GM18526 (cell line): ENCODE data around the gene NUP37.

Source experiments
- POLR2A ChIP-seq: IDR thresholded peaks from 3 replicates; pipeline ENCODE4 v1.6.1; 2011; ENCODE audit not compliant: insufficient read length; ENCODE audit errors: extremely low read depth

The NUP37 gene

GRCh38 chr12:102080842-102081241 lies 39.1 kb downstream of the NUP37 start:
- no peak for TF ChIP-seq POLR2A

- no peak for TF ChIP-seq POLR2A
These were observed 50.2 kb downstream of the NUP37 start for GRCh38 chr12:102069707-102070106.

DNA sequence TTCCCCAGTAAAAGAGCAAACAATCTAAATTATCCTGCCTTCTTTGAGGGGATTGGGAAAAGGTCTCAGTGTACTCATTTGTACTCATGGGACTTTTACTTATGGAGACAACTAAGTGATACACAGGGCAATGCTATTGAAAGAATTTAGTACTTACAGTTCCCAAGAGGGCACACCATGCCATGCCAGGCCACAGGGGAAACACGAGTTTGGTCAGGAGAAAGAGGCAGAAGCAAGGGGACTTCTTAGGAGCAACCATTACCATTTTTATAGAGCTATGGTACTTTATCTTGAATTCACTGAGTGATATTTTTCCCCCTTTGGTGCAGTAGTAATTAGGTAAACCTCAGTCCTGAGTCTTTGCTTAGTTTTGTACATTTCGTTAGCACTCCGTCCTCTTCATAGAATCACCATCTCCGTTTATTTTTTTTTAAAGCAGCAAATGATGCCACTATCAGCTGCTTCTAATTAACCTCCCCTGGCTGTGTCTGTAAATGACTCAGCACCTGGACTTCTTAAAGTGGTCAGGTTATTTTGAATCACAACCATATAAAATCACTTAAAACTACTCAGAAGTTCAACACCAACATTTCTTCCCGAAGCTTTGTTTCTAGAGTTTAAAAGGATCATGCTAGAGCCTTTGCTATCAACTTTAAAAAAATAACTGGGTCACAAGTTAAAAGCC lies 52.2 kb downstream of the NUP37 start:
- TF ChIP-seq POLR2A = no peak

GRCh38 chr12:102064476-102064875 lies 55.4 kb downstream of the NUP37 start:
- TF ChIP-seq POLR2A = no peak

GRCh38 chr12:102063069-102063468 lies 56.8 kb downstream of the NUP37 start:
- TF ChIP-seq POLR2A = no peak

DNA sequence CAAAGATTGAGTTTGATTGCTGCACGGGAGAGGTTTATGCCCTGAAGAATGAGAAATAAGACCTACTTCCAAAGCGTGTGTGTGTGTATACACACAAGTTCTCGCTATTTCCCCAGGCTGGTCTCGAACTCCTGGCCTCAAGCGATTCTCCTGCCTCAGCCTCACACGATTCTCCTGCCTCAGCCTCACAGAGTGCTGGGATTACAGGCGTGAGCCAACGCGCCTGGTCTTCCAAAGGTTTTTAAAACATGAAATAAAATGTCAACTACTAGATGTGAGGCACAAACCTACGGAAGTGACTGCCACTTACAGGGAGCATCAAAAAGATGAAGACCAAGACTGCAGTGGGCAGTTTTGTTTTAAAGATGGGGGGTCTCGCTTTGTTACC lies 57.5 kb downstream of the NUP37 start:
- no peak for TF ChIP-seq POLR2A

DNA sequence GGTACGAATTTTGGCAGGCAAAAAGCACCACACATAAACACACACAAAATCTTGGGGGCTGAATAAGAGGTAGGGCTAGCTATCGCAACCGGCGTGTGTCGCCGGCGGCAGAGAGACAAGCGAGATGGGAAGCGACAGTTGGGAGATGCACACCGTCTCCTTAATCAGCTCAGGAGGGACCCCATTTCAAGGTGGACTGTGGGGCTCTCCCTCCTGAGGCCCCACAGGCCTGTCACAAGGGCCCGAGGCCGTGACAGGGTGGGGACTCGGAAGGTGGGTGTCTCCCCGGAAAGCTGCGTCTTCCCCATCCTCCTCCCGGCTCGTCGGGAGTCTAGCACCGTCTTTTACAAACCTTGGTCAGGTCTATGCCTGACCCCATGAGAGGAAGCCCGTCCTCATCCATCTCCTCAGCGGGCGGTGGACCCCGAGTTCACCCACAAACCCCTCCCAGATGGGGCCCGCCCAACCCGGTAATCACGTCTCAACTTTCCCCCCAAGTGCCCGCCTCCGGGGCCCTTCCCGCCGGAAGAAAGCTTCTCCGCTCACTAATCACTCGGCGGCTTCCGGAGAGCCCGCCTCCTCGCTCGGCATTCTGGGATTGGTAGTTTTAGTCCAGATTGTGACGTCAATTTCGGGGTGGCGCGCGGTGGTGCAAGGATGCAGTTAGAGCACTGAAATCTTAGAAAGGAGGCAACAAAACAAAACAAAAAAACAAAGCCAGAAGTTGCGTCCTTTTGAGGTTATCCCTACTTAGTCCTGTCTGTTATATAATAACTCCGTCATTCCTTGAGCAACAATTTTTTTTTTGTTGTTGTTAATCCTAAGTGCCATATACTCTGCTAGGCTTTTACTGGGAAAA lies 58.1 kb downstream of the NUP37 start, which contains the start of gene WASHC3:
TSS of gene WASHC3 (minus strand) at position 432 of the 859 bp plus-strand sequence. CDS start at position 403, 29 bp downstream.
- TF ChIP-seq POLR2A = peak; percentile 76

DNA sequence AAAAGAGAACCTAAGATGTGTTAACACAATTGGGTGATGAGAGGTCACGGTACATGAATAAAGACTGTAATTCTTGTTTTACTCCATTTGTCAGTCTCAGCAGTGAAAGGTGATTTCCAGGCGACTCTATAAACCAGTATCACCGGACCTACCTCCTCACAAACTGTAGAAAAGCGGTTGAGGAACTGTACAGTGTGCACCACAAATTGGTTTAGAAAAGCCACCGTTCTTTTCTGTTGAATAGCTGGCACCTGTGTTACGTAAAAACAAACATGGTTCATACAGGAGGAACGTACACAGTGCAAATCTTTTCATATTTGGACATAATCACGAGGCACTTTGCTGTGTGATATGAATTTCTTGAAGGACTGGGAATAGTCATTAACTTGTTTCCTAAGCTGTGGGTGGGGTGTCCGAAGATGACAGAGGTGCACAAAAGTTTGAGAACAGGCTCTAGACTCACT lies 58.8 kb downstream of the NUP37 start:
- TF ChIP-seq POLR2A = no peak

DNA sequence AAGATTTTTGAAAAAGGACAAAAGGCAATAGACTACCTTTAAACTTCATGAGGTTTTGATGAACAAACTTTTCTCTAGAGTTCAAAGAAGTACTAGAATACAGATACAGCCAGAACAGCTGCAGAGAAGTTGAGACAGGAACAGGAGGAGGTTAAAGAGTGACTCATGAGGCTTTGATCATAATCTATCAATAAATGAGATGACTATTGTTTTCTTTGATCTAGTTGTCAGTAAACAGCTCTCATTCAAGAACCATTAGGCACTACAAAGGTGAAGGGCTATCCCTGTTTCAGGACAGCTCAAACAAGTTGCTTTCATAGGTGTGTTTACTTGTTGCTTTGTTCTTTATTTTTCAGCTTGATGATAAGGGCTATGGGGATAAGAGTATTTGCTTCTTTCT lies 60.6 kb downstream of the NUP37 start:
- no peak for TF ChIP-seq POLR2A

DNA sequence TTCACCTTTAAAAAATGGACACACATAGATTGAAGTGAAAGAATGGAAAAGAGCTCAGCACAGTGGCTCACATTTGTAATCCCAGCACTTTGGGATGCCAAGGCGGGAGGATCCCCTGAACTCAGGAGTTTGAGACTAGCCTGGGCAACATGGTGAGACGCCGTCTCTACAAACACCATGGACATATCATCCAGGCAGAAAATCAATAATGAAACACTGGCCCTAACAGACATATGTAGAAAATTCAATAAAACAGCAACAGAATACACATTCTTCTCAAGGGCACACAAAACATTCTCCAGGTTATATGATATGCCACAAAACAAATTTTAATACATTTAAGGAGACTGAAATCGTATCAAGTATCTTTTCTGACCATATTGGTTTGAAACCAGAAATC lies 65.6 kb downstream of the NUP37 start:
- TF ChIP-seq POLR2A = no peak

- no peak for TF ChIP-seq POLR2A
These were observed 66.9 kb downstream of the NUP37 start for GRCh38 chr12:102053062-102053349.

DNA sequence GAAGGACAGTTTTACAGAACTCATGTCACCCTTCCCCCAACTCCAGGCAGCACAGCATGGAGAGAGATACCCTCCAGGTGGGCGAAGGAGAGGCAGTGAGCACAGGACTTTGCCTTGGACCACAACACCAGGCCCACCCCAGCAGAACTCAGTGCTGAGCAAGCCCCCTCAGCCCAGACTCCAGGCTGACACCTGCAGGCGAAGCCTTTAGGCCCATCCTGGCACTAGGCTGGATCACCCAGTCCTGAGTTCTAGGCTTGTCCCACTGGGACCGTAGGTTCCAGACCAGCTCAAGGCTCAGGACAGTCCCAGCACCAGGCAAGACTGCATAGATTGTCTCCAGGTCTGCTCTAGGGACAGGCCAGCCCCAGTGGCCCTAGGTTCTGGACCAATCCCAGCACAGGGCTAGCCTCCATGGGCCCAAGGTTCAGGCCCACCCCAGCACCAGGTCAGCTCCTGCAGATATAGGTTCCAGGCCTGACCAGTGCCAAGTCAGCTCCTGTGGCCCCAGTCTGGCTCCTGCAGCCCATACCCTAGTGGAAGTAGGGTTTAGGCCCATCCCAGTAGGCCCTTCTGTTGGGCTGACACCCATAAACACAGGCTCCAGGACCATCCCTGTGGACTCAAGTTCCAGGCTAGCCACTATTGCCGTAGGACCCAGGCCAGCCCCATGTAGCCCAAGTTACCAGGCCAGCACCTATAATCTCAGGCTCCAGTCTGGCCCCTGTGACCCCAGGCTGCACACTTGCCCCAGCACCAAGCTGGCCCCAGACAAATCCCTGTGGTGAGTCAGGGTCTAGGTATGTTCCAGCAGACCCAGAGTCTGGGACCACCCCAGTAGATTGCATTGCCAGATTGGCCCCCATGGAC lies 67.5 kb downstream of the NUP37 start:
- TF ChIP-seq POLR2A = no peak

DNA sequence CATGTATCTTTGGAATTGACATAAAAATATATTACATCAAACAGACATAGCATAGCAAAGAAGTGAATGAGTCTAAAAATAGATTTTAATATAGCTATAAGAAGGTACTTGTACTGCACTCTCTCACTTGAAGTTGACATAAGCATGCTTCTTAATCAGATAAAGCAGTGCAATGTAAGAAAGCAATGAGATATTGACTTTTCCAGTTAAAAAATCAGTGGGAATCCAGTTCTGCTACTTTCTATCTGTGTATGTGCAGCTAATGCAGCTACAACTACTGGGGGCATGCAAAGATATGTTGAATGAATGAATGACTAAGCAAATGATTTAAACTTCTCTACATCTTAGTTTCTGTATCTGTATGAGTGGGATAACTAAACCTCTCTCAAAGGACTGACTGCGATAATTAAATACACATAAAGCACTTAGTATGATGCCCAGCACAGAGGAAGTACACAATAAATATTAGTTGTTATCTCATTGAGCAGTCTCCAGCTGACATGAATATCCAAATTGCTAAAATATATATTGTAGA lies 68.4 kb downstream of the NUP37 start:
- TF ChIP-seq POLR2A = no peak

DNA sequence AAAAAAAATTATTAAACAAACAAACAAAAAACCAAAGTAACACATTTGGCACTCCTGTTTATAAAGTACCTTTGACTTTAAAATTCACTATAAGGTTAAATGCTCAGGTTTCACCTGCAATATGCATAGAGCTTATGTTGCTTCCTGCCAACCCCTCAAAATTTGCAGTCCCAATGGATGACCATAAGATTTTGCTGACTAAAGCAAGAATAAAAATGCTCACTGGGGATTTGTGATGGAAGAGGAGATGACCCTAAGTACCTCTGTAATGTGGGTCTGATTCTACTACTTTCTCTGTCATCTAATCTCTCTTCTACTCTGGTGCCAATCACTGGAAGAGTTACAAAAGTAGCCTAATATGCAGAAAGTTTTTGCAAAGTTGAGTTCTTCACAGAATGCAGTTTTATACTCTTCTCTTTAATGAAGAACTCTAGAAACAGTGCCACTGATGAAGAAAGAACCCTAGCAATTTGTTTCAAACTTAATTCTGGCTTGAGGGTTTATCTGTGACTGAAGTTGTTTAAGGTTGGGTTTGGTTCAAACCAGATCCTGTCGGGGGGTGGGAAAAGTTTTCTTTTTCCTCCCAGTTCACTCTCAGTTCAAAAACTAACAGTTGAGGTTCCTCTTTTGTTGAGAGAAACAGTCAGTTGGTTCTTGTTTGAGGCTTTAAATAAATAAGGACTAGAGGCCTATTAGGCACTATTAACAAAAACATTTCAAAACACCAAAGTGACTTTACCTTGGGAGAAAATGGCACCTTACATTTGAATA lies 69.1 kb downstream of the NUP37 start:
- TF ChIP-seq POLR2A = no peak

GRCh38 chr12:102043928-102044327 lies 76.0 kb downstream of the NUP37 start:
- TF ChIP-seq POLR2A = no peak
